RWPE2 (cell line): ENCODE measurements around the gene ESCO1.

Experiments used
- ATAC-seq: fragments of 200-7000 bp; cut with Tn5 transposase; 3 replicates; pipeline ENCODE4 v1.9.1; 2021; ENCODE audit warnings: low read depth
- DNase-seq: peaks from one replicate; pipeline ENCODE4 v3.0.0-alpha.2; 2020; ENCODE audit warnings: low spot score
- H3K27ac ChIP-seq: fragments of 450-650 bp; 2 replicates; pipeline ENCODE4 v1.5.1; 2017; ENCODE audit warnings: mild to moderate bottlenecking; ENCODE audit not compliant: poor library complexity, severe bottlenecking
- H3K27me3 ChIP-seq: fragments of 250-450 bp; sonication (Bioruptor Pico); 2 replicates; pipeline ENCODE4 v1.5.1; 2021; ENCODE audit warnings: mild to moderate bottlenecking, moderate library complexity; ENCODE audit not compliant: insufficient read depth, poor library complexity, severe bottlenecking
- H3K36me3 ChIP-seq: fragments of 250-450 bp; sonication (Bioruptor Pico); 2 replicates; pipeline ENCODE4 v1.5.1; 2020; ENCODE audit warnings: low read depth, mild to moderate bottlenecking, moderate library complexity
- H3K4me1 ChIP-seq: fragments of 250-450 bp; sonication (Bioruptor Pico); 2 replicates; pipeline ENCODE4 v1.5.1; 2021; ENCODE audit warnings: mild to moderate bottlenecking, moderate library complexity; ENCODE audit not compliant: insufficient read depth, poor library complexity, severe bottlenecking
- H3K4me3 ChIP-seq: fragments of 250-450 bp; sonication (Bioruptor Pico); 2 replicates; pipeline ENCODE4 v1.5.1; 2021; ENCODE audit warnings: mild to moderate bottlenecking, moderate library complexity; ENCODE audit not compliant: severe bottlenecking
- H3K9me3 ChIP-seq: fragments of 250-450 bp; sonication (Bioruptor Pico); 2 replicates; pipeline ENCODE4 v1.5.1; 2021; ENCODE audit warnings: mild to moderate bottlenecking, moderate library complexity; ENCODE audit not compliant: severe bottlenecking
- CTCF ChIP-seq: fragments of 450-650 bp; IDR thresholded peaks from one replicate; pipeline ENCODE4 v1.5.1; 2017; ENCODE audit warnings: mild to moderate bottlenecking, moderate library complexity; ENCODE audit not compliant: poor library complexity, severe bottlenecking

ESCO1 gene

DNA sequence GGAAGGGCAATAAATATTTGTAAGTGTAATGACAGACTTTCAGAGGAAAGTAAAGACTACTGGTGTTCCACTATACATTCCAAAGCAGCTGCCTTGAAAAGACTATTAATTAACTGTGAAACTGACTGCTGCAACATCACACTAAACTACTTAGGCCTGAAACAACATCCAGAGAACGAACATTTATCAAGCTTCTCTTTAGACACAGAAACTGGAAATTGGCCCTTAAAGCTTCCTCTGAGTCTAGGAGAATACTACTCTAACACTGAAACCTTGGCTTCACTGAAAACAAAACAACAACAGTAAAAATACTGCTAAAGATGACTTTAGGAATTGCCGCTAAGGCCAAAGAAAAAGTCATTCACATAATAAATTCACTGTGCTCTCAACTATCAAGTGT, 74.6 kb downstream of the ESCO1 start:
- TF ChIP-seq CTCF, result no peak
- Histone ChIP-seq H3K36me3 (peaks cover 62% of the 10 kb centered on the region), H3K4me3 (no peak overlapping the region), H3K9me3 (no peaks in the 10 kb centered on the region), H3K27ac (no peak overlapping the region), H3K27me3 (no peaks in the 10 kb centered on the region), H3K4me1 (no peaks in the 10 kb centered on the region)
- ATAC-seq, result no peak
- DNase-seq, result no peak

DNA sequence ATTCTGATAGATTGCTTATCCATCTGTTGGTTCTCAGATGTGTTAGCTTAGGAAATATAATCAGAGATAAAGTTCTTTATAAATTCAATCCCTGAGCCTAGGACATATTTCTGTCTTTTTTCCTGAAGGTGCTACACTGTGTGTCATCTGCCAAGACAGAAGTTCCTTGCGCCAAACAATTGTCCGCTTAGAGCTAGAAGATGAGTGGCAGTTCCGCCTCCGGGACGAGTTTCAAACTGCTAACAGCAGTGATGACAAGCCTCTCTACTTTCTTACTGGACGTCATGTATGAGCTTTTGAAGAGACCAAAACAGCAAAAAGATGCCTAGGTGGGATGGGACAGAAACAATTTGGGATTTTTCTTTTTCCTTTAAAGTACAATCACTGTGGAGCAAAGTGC, 78.0 kb downstream of the ESCO1 start:
- H3K9me3 ChIP-seq, result no peaks in the 10 kb centered on the region
- peaks cover 42% of the 10 kb centered on the region for H3K36me3 ChIP-seq
- H3K27ac ChIP-seq, result no peak overlapping the region
- H3K27me3 ChIP-seq, result no peaks in the 10 kb centered on the region
- no peak overlapping the region for H3K4me3 ChIP-seq
- DNase-seq (no peak), ATAC-seq (no peak)
- H3K4me1 ChIP-seq, result no peaks in the 10 kb centered on the region
- no peak for TF ChIP-seq CTCF

DNA sequence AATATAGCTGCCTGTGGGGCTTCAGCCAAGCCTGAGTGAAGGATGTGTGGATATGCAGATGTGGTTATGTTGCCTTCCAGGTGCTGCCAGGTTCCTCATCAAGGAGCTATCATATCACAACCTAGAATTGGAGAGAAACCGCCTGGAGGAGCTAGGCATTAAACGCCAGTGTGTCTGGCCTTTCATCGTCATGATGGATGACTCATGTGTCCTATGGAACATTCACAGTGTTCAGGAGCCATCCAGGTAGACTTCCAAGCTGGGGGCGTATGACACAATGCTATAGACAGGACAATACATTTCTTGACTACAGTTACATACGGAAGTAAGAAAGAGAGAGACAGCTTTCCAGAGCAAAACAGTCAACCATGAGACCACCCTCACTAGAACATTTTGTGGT, 86.8 kb downstream of the ESCO1 start:
- TF ChIP-seq CTCF, result no peak
- Histone ChIP-seq H3K27ac (no peak overlapping the region), H3K27me3 (no peaks in the 10 kb centered on the region), H3K4me1 (no peaks in the 10 kb centered on the region), H3K36me3 (peaks cover 7% of the 10 kb centered on the region; the same call in 1 of the 2 replicates), H3K9me3 (no peaks in the 10 kb centered on the region), H3K4me3 (no peak overlapping the region)
- no peak for DNase-seq
- no peak for ATAC-seq

GRCh38 chr18:21513292-21513691, 87.2 kb downstream of the ESCO1 start:
- ATAC-seq (no peak; the same call in 2 of the 3 replicates), DNase-seq (no peak)
- no peaks in the 10 kb centered on the region for H3K27me3 ChIP-seq
- no peaks in the 10 kb centered on the region for H3K4me1 ChIP-seq
- H3K36me3 ChIP-seq, result peaks cover 7% of the 10 kb centered on the region; the same call in 1 of the 2 replicates
- no peaks in the 10 kb centered on the region for H3K9me3 ChIP-seq
- H3K4me3 ChIP-seq, result no peak overlapping the region
- H3K27ac ChIP-seq, result no peak overlapping the region
- no peak for TF ChIP-seq CTCF

DNA sequence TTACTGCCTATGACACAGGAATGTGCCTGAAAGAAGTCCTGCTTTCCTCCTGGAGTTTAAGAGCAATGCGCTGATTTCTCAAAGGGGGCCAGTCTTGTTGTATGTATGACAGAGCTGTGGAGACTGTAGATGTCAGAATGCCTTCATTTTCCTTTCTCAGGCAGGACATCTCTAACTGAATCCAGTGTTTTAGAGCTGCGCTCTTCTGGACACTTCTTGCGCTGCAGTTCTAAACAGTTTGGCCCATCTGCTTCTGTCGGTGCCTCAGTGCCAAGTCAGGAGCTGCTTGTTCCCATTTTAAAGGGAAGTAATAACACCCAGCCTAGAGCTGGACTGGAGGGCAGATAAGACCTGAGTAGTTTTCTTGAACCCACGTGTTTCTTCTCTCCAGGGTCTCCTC, 91.4 kb downstream of the ESCO1 start:
- DNase-seq, result no peak
- no peak overlapping the region for H3K27ac ChIP-seq
- no peaks in the 10 kb centered on the region for H3K4me1 ChIP-seq
- no peak for TF ChIP-seq CTCF
- ATAC-seq, result 0 out of 3 replicates have a peak, but pooled peaks have one; percentile 35
- no peak overlapping the region for H3K4me3 ChIP-seq
- H3K9me3 ChIP-seq, result no peaks in the 10 kb centered on the region
- no peaks in the 10 kb centered on the region for H3K27me3 ChIP-seq
- peaks cover under 1% of the 10 kb centered on the region; the same call in 1 of the 2 replicates for H3K36me3 ChIP-seq
